Myocyte (in vitro differentiated cells): ENCODE results near the gene FRMD6. TPM values are rescaled to one million over a fixed set of nuclear protein-coding genes. Genes with fewer than 3 reads are reported as not detected.

Experiments
- DNase-seq: peaks from one replicate; pipeline ENCODE4 v3.0.0-alpha.2; 2012; ENCODE audit warnings: low read depth
- total RNA-seq: library from RNA; depleted of rRNA; stranded (reverse); fragments of >200 nt; gene quantifications from 2 replicates; pipeline ENCODE4 v1.2.3, GENCODE V29; 2014

Gene FRMD6
- total RNA-seq, 1 donor from 2014 or later = 96.5 TPM

DNA sequence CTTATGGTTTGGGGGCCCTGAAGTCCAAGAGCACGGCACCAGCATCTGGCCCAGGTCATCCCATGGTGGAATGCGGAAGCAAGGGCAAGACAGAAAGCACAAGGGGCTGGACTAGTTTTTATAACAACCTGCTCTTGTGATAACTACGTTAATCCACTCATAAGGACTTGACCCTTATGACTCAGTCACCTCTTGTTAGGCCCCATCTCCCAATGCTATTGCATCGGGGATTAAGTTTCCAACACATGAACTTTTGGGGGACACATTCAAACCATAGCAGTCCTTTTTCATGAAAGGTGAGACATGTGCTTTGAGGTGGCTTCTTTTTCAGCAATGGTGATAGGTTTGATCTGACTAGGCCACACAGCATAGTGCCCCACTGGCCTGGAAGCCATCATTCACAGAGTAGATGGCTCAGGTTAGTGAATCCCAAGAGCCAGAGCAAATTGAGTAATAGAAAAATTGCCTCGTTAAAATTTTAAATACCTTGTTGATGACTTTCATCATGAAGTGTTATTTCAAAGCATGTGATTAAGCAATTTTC is 12.1 kb downstream of the FRMD6 start:
- no peak for DNase-seq

DNA sequence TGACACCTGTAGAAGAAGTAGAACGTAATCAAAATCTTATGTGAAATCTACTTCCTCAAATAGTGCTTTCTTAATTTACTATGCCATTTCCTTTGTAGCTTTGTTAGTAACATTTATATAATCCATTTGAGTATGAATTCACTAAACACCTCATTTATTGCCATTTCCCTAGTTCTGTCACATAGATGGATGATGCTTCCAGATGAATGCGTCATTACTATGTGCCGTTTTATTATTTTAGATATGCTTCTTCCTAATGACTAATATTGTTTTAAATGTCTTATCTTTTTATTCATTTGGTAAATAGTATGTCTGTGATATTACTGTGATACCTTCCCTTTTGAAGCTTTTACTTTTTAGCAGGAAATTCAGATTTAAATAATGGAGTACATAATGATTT is 14.4 kb downstream of the FRMD6 start:
- no peak for DNase-seq

DNA sequence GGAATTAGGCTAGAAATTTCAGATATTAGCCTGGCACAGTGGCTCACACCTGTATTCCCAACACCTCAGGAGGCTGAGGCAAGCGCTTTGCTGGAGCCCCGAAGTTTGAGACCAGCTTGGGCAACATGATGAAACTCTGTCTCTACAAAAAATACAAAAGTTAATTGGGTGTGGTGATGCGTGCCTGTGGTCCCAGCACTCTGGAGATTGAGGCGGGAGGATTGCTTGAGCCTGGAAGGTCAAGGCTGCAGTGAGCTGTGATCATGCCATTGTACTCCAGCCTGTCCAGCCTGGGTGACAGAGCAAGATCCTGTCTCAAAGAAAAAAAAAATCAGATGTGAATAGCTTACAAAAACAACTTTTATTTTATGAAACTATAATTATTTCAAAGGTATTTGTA is 15.1 kb downstream of the FRMD6 start:
- no peak for DNase-seq

DNA sequence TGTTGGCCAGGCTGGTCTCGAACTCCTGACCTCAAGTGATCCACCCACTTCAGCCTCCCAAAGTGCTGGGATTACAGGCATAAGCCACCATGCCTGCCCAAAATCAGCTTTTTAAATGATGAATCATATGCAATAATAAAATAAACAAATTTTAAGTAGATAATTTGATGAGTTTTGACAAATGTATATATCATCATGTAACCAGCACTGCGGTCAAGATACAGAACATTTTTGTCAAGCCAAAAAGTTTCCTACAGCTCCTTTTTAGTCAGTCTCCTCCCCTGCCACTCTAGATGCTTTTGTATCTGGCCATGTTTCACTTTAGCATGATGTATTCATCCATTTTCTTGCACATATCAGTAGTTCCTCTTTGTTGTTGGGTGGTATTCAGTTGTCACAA is 17.2 kb downstream of the FRMD6 start:
- no peak for DNase-seq

DNA sequence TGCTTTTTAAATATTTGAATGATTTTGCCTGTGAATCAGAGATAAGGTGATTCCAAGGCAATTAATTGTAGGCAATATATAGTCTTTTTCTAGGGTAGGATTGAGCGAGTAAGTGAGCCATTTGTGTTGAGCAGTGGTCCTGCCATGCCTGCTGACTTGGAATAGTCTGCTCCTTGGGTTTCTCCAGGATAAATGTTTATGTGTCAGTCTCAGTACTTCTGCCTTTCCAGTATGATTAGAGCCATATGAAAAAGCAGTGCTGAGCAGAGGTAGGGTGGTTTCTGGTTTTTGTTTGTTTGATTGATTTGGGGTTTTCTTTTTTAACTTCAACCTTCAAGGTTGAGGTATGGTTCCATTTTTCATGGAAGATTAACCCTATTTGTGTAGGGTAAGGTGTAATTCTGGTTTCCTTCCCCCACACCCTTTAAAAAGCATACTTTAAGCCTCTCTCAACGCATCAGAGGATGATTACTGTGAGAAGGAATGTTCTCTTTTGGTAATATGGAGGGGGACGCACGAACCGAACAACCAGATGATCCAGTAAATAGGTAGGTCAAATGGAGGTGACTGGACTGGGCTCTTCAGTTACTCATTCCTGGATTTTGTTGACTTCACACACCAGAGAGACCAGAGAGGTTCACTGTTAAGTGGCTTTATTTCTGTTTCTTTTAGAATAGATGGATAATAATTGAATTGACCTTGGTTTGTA is 22.7 kb downstream of the FRMD6 start:
- DNase-seq = no peak

DNA sequence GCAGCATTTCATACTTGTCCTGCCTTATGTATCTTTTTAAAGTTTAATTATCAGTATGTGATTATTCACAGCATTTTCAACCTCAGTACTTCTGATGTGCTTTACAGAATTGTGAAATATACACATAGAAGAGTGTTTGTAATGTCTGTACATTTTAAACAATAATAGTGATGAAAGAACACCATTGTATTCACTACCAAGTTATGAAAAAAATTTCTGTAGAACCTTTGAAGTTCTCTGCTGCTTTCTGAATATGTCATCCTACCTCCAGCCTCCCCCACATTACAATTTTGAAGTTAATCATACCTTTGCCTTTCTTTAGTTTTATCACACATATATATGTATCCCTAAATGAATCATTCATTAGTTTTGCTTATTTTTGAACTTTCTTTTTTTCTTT is 24.8 kb downstream of the FRMD6 start:
- no peak for DNase-seq

DNA sequence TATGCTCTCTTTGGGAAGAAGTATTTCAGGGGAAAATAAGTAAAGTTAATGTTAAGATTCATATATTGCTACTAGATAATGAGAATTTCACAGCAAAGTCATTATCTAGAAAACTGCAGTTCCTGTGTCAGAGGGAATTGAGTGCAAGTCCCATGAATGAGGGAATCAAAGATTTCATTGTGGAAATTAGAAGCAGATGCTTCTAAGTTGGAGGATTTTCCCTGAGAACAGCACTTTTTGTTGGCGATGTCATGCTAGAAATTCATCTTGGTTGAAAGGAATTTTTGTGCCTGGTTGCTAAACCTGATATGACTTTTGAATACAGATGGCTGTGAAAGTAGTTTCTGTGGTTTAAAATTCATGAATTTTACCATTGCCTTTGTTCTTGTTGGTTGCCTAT is 25.6 kb downstream of the FRMD6 start:
- peak; percentile 53 for DNase-seq

DNA sequence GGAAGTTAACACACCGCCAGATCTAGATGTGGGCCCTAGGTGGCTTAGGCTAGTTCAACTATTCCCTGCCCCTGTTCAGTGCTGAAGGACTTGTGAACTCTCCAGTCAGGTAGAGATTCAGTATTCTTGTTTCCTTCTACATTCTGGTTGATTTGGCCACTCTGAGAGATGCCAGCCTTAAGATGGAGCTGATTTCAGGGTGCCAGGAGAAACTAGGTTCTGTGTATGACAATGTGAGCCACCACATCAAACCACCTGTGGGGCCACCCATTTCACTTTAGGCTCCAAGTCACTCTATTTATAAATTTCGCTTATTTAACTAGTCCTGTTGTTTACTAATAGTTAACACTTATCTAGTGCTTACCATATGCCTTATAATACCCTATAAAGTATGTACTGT is 26.0 kb downstream of the FRMD6 start:
- no peak for DNase-seq

DNA sequence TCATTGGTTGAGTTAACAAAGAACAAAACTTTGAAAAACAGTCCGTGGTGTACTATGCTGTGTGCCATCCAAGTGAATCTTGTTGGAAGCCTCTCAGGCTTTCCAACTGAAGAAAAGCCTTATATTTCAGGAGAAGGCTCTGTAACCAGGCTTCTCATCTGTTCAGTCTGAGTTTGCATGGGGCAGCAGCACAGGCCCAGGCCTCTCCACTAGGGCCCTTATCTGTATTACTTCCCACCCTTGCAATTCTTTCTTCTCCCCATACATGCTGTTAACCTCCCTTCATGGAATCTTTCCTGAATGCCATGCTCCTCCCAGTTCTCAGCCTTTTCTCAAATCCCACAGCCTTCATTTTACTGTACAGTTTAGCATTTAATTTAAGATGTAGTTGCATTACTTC is 28.3 kb downstream of the FRMD6 start:
- DNase-seq = no peak

DNA sequence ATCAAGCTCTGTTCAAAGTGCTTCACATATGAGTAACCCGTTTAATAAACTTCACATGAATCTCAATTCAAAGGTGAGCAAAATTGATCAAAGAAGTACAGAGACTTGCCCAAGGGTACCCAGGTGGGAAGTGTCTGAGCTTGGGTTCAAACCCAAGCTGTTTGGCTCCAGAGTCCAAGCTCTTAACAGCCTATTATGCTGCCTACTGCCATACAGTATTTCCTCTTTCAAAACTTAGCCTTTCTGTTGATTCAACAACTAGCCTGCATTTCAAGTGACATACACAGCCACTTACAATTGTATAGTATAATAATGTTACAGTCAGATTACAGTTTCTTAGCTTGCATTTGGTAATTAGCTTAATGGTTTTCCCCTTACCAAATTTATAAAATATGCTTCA is 29.7 kb downstream of the FRMD6 start:
- no peak for DNase-seq

DNA sequence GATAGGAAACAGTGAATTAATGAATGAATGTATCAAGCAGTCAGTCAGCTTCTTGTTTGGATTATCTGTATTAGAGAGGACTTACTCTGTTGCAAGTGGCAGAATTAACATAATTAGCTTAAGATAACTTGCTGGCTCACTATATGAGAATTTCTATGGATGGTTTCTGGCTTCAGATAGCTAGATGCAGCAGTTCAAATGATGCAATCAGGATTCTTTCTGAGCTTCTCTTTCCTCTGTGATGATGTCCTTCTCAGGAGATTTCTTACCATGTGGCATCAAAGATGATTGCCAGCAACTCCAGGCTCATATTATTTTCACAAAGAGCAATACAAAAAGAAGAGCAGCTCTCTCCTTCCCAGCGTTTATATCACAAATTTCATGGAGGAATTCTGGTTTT is 30.7 kb downstream of the FRMD6 start:
- no peak for DNase-seq

DNA sequence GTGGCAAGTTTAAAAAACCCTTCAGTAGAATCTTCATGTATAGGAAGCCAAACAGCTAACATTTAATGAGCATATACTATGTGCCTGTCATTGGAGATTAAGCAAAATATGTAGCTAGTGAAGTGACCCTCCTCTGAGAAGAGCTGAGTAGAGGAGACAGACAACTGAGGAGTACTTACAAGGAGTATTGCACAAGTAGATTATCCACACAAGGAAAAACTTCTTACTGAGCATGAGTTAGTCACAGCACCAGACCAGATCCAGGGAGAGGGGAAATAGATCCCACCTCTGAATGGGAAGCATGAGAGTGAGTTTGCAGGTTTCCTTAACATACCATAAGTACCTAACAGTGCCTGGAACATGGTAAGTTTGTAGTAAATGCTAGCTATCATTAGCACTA is 33.0 kb downstream of the FRMD6 start:
- DNase-seq = no peak

DNA sequence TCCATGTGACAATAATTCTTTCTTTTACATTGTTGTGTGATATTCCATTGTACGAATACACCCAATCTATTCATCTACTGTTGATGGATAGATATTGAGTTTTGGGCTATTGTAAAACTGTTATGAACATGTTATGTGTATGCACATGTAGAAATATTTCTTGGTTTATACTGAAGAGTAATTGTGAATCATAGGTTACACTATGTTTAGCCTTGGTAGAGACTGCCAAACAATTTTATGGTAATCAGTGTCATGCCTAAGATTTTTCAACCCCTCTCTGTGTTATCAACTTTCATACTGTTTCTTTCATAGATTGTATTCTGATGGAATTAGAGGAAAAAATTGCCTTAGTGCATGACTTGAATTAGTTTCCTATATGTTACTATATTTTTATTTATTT is 39.5 kb downstream of the FRMD6 start:
- no peak for DNase-seq

DNA sequence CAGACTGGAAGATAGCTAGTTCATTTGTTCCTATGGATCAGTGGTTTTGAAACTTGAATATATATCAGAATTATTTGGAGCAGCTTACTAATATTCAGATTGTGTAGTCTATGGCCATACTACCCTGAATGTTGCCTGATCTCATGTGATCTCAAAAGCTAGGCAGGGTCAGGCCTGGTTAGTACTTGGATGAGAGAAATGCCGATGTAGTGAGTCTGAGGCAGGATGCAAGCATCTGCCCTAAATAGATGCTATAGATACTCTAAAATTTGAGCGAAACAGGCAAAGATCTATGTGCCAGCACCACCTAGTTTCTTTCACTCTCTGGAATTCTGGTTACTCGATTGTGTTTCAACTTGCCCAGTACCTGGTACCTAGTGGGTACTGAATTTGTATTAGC is 40.9 kb downstream of the FRMD6 start:
- no peak for DNase-seq

DNA sequence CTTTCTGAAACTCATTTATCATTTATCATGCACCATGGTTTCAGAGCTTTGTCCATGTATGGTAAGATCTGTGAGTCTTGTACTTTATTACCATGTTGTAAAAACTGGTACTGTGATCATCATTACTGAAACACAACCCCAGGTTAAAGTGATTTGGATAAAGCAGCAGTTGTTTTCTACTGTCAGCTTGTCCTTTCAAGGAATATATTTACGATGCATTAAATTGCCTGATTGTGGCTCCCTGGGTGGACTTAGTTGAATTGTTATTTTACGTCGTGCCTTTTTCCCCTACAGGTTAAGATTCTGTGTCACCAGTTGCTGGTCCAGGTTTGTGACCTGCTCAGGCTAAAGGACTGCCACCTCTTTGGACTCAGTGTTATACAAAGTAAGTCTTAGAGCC is 46.1 kb downstream of the FRMD6 start:
- DNase-seq = no peak

DNA sequence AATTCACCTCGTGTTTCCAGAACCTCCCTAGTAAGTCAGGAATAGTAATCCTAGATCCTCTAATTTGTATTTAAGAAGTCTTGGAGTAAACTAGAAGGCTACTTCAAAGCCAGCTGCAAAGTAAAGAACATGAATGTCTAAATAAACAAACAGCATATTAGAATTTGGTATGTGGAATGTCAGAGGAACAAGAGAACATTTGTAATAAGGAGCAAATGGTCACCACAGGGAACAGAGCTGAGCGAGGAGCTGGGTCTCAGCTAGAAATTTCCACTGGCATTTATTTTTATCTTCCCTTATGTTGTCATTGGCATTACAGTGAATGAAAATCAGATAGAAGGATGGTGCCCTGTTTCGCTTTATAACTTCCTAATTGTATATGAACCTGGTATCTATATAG is 50.2 kb downstream of the FRMD6 start:
- DNase-seq = peak; percentile 62

DNA sequence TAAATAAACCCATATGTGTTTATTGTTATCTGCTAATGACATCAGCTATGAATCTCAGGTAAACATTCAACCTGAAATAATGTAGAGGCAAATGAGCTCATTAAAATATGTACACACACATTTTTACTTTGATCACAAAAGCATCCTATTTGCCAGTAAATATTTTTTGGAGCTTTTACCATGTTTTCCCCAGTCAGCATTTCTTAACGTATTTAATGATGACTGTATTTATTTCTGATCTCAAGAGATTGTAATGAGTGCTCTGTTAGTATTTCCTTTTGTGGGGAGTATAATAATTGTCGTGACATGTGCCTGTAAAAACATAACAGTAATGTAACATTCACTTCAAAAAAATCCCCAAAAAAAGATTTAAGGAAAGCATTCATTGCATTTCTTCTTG is 52.1 kb downstream of the FRMD6 start:
- DNase-seq = no peak

DNA sequence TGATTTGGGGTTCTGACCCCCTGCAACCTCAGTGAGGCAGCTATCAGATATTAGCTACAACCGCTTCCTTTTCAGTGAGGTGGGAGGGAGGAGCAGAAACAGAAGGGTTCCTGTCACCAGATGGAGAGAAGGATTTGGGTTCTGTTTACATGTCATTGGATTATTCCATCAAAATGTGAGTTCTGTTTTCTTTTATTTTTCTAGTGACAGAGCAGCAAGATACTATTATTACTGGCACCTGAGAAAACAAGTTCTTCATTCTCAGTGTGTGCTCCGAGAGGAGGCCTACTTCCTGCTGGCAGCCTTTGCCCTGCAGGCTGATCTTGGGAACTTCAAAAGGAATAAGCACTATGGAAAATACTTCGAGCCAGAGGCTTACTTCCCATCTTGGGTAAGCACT is 52.8 kb downstream of the FRMD6 start:
- DNase-seq = no peak

DNA sequence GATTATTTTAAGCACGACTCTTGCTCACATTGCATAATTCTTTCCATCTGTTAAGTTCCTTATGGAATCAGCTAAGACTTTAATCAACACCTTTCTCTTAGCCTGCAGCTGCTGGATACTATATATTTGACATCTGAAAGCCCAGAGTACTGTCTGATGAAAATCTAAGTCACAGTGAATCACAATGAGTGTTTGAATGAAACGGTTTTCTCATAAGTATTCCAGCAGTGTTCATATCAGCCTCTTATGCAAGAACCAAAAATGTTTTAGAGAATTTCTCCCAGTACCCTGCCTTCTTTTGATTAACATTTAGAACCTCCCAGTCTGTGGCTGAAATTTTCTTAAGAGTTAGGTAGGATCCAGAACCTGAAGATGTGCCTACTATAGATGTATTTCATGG is 55.6 kb downstream of the FRMD6 start:
- DNase-seq = no peak

DNA sequence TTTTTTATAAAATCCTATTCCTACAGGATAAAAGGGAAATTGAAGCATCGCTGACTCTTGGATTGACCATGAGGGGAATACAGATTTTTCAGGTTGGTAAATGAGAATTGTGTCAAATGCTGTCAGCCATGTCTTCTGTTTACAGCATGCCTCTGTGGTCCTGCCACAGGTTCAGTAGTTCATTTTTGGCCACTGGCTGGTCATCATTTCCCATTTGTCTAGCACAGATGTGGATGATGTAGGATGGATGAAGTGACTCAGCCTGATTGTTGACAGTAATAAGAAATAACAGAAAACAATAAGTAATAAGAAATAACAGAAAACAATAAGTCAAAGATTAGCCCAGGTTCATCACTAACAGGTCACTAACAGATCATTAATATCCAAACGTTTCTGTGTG is 59.8 kb downstream of the FRMD6 start:
- DNase-seq = peak; percentile 46

DNA sequence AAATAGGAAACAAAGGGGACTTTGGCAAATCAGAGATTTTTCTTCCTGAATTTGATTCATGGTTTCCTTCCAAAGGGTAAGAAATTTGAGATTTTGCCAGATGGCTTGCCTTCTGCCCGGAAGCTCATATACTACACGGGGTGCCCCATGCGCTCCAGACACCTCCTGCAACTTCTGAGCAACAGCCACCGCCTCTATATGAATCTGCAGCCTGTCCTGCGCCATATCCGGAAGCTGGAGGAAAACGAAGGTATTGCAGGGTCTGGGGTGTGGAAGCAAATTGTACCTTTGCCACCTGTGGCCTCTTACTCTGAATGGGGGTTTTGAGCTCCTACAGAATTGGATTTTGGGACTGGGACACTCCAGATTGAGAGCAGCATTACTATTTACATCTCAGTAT is 63.5 kb downstream of the FRMD6 start:
- DNase-seq = no peak

DNA sequence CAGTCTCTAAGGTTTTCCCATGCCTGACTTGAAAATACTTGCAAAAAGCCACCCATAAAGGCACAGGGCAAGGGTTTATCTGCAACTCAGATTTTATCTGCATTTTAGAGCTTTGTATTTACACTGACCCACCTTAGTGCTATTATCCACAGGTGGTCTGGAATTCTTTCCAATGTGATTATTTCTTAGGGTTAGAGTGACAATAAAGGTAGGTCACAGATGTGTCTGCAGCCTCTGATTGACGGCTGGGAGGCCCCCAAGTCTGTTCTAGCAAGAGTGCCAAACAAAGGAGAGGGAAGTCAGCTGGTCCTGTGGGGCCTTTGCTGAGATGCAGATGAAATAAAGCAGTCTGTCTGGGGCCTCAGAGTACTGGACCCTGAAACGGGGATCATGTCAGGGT is 64.0 kb downstream of the FRMD6 start:
- DNase-seq = no peak

DNA sequence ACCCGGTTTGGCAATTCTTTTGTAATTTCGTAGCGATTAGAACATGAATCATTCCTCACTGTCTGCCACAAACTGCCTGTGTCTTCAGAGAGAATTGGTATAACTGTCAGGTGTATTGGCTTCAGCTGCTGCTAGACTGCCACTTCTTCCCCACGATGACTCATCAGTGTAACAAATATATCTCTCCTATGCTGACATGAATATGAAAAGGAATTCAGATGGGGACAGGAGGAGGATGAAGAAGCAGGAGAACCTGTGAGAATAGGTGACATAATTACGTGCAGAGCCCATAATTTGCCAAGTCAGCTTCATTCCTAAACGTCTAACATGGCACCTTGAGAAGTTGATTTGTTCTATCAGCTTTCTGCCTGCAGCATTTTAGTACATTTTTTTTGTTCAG is 64.9 kb downstream of the FRMD6 start:
- peak; percentile 78 for DNase-seq

DNA sequence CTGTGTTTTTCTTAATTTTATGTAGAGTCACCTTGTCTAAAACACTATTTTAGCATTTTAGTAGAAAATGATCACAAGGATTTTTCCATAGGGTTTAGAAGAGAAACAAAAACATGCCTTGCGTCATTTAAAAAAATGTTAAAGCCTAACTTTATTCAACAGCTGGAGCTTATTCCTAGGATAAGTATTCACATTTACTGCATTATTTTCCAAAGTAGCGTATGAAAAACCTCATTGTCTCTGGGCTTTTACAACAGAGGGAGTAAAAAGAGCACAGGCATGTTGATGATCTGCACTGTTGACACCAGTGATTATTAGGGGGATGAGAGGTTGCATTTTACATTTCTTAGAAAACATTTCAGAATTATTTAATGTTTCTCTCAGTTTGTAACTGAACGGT is 66.1 kb downstream of the FRMD6 start:
- no peak for DNase-seq
